SK-N-SH (cell line): Measurements from ENCODE around the gene P3H4.

ENCODE experiments used
- EZH2phosphoT487 ChIP-seq: fragments of 200-600 bp; sonication (generic); IDR thresholded peaks from 2 replicates; pipeline ENCODE4 v1.6.1; 2017; ENCODE audit warnings: low read depth, mixed run types, mild to moderate bottlenecking, antibody characterized with exemption, moderate library complexity, borderline replicate concordance
- FOXJ3 ChIP-seq: sonication (generic); formaldehyde crosslinking; IDR thresholded peaks from 2 replicates; pipeline ENCODE4 v1.5.1; 2020; ENCODE audit warnings: mild to moderate bottlenecking, missing genetic modification reagents
- JUND ChIP-seq: IDR thresholded peaks from 2 replicates; pipeline ENCODE4 v1.4.0; 2012
- NFIC ChIP-seq: IDR thresholded peaks from 2 replicates; pipeline ENCODE4 v1.4.0; 2012; ENCODE audit warnings: borderline replicate concordance
- POLR2AphosphoS5 ChIP-seq: IDR thresholded peaks from 2 replicates; pipeline ENCODE4 v1.6.1; 2012; ENCODE audit warnings: low read depth, low read length
- RCOR1 ChIP-seq: fragments of 150-350 bp; IDR thresholded peaks from 2 replicates; pipeline ENCODE4 v1.6.1; 2017; ENCODE audit warnings: antibody characterized with exemption, low read length
- RFX5 ChIP-seq: IDR thresholded peaks from 2 replicates; pipeline ENCODE4 v1.6.1; 2012; ENCODE audit warnings: mild to moderate bottlenecking, improper control_type of control experiment, low read length
- SIN3A ChIP-seq: IDR thresholded peaks from 2 replicates; pipeline ENCODE4 v1.6.1; 2012; ENCODE audit warnings: low read depth, mild to moderate bottlenecking, low read length, moderate library complexity, borderline replicate concordance
- TAF1 ChIP-seq: IDR thresholded peaks from 2 replicates; pipeline ENCODE4 v1.6.1; 2012; ENCODE audit warnings: low read depth, mild to moderate bottlenecking, low read length, moderate library complexity, borderline replicate concordance
- TF ChIP-seq, protein P1 (sequence below): IDR thresholded peaks from 2 replicates; pipeline ENCODE4 v1.4.0; 2012; ENCODE audit warnings: low read depth
- TF ChIP-seq, protein P2 (sequence below): fragments of 200-600 bp; sonication (generic); IDR thresholded peaks from 2 replicates; pipeline ENCODE4 v1.6.1; 2017; ENCODE audit warnings: antibody characterized with exemption, mild to moderate bottlenecking, moderate library complexity
- TF ChIP-seq, protein P3 (sequence below): IDR thresholded peaks from 2 replicates; pipeline ENCODE4 v1.6.1; 2012; ENCODE audit warnings: mild to moderate bottlenecking, low read depth, low read length, moderate library complexity
- TF ChIP-seq, protein P4 (sequence below): IDR thresholded peaks from 2 replicates; pipeline ENCODE4 v1.4.0; 2012; ENCODE audit warnings: low read depth, borderline replicate concordance
- TF ChIP-seq, protein P5 (sequence below): IDR thresholded peaks from 2 replicates; pipeline ENCODE4; 2012

DNA sequence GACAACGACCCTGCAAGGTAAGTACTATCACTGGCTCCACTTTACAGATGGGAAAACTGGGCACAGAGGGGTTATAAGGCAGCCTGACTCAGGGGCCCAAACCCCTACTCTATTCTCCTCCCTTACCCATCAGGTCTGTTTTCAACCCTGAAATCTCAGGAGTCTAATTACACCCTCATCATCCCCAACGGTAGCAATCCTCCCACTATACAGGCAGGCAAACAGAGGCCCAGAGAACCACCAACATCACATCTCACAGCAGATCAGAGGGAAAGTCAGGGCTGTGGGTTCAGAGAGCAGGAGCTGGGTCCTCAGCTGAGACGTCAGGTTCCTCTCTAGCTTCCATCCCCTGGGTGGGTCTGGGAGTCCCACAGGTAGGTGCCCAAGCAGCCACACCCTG is 41.8 kb downstream of the P3H4 start:
- no peak for TF ChIP-seq SIN3A
- no peak for TF ChIP-seq FOXJ3 (CRISPR knock-in tag)
- TF ChIP-seq, protein P1, sequence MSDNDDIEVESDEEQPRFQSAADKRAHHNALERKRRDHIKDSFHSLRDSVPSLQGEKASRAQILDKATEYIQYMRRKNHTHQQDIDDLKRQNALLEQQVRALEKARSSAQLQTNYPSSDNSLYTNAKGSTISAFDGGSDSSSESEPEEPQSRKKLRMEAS: no peak
- TF ChIP-seq, protein P2, sequence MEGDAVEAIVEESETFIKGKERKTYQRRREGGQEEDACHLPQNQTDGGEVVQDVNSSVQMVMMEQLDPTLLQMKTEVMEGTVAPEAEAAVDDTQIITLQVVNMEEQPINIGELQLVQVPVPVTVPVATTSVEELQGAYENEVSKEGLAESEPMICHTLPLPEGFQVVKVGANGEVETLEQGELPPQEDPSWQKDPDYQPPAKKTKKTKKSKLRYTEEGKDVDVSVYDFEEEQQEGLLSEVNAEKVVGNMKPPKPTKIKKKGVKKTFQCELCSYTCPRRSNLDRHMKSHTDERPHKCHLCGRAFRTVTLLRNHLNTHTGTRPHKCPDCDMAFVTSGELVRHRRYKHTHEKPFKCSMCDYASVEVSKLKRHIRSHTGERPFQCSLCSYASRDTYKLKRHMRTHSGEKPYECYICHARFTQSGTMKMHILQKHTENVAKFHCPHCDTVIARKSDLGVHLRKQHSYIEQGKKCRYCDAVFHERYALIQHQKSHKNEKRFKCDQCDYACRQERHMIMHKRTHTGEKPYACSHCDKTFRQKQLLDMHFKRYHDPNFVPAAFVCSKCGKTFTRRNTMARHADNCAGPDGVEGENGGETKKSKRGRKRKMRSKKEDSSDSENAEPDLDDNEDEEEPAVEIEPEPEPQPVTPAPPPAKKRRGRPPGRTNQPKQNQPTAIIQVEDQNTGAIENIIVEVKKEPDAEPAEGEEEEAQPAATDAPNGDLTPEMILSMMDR: no peak
- TF ChIP-seq, protein P3, sequence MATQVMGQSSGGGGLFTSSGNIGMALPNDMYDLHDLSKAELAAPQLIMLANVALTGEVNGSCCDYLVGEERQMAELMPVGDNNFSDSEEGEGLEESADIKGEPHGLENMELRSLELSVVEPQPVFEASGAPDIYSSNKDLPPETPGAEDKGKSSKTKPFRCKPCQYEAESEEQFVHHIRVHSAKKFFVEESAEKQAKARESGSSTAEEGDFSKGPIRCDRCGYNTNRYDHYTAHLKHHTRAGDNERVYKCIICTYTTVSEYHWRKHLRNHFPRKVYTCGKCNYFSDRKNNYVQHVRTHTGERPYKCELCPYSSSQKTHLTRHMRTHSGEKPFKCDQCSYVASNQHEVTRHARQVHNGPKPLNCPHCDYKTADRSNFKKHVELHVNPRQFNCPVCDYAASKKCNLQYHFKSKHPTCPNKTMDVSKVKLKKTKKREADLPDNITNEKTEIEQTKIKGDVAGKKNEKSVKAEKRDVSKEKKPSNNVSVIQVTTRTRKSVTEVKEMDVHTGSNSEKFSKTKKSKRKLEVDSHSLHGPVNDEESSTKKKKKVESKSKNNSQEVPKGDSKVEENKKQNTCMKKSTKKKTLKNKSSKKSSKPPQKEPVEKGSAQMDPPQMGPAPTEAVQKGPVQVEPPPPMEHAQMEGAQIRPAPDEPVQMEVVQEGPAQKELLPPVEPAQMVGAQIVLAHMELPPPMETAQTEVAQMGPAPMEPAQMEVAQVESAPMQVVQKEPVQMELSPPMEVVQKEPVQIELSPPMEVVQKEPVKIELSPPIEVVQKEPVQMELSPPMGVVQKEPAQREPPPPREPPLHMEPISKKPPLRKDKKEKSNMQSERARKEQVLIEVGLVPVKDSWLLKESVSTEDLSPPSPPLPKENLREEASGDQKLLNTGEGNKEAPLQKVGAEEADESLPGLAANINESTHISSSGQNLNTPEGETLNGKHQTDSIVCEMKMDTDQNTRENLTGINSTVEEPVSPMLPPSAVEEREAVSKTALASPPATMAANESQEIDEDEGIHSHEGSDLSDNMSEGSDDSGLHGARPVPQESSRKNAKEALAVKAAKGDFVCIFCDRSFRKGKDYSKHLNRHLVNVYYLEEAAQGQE: no peak
- no peak for TF ChIP-seq POLR2AphosphoS5
- TF ChIP-seq JUND: no peak
- TF ChIP-seq, protein P4, sequence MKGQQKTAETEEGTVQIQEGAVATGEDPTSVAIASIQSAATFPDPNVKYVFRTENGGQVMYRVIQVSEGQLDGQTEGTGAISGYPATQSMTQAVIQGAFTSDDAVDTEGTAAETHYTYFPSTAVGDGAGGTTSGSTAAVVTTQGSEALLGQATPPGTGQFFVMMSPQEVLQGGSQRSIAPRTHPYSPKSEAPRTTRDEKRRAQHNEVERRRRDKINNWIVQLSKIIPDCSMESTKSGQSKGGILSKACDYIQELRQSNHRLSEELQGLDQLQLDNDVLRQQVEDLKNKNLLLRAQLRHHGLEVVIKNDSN: no peak
- TF ChIP-seq, protein P5, sequence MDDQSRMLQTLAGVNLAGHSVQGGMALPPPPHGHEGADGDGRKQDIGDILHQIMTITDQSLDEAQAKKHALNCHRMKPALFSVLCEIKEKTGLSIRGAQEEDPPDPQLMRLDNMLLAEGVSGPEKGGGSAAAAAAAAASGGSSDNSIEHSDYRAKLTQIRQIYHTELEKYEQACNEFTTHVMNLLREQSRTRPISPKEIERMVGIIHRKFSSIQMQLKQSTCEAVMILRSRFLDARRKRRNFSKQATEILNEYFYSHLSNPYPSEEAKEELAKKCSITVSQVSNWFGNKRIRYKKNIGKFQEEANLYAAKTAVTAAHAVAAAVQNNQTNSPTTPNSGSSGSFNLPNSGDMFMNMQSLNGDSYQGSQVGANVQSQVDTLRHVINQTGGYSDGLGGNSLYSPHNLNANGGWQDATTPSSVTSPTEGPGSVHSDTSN: no peak
- TF ChIP-seq TAF1: no peak
- no peak for TF ChIP-seq RCOR1
- TF ChIP-seq RFX5: no peak
- TF ChIP-seq NFIC: no peak
- TF ChIP-seq EZH2phosphoT487: no peak
